Bone marrow (tissue), 2 donors: Measurements from ENCODE around the gene UBAC2.

Experiments used
- DNase-seq, 2 donors: peaks; one replicate each; lab custom pipeline; 2025; lab: John Stamatoyannopoulos, UW

Gene UBAC2

GRCh38 chr13:99435998-99436397 lies 235.3 kb downstream of the UBAC2 start:
- no peak for DNase-seq
